Measurements from ENCODE around the gene TMEM212. TPM values are rescaled to one million over a fixed set of nuclear protein-coding genes. Genes with fewer than 3 reads are reported as not detected.

Gene TMEM212
- total and polyA plus RNA-seq, 2 of the 13 experiments (the other 11 are each of a cell fraction or from before 2014, with no cell fraction given): not detected

DNA sequence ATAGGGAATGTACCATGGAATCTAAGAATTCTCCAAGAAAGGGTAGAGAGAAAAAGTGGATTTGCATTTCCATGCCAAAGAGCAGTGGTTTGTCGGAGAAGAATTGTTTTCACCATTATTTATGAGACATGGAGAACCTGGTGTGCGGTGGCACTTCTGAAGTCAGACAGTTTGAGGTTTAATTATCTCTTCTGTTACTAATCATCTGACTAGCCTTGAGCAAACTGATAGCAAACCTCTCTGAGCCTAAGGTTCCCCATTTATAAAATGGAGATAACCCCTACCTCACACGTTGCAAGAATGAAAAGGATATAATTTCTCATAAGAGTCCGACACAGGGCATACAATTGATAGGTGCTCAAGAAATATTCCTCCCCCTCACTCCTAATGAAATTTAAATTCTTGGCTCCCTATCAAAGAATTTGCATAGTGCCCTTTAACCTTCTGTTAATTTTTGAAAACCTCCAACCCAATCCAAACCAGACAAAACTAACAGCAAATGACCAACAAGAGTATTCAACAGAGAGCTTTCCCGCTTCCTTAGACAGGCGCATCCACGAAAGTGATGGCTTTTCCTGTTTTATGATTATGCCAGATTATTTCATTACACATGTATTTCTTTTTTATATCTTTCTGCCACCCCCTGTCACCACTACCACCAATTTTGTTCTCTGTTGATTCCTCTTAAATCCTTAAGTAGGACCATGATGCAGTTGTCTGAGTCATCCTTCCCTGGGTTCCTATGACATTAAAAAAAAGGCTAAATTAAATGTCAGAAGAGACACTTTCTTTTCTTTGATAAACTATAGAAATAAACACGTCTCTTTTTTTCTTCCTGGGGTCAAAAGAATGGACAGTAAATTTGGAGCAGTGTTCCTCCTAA, 28.5 kb downstream of the TMEM212 start:
- DNase-seq (ENCODE audit: low spot score) (no peak), FAIRE-seq (no peak), ATAC-seq (no peak)
- Histone ChIP-seq H3K4me1 (ENCODE audit: insufficient read depth, low read length) (peaks cover 28% of the 10 kb centered on the region), H3K36me3 (replicated peaks in 1 of 2; ENCODE audit: control insufficient read depth in 1 of 2, insufficient read depth in 2 of 2, low read length in 2 of 2) (no peaks in the 10 kb centered on the region), H3K9ac (ENCODE audit: insufficient read depth, low read depth, low read length) (no peak overlapping the region), H3K79me2 (ENCODE audit: insufficient read depth, low read length) (no peaks in the 10 kb centered on the region), H4K20me1 (ENCODE audit: insufficient read depth, low read length) (no peaks in the 10 kb centered on the region), H2AFZ (ENCODE audit: low read length) (no peak overlapping the region), H3K4me2 (ENCODE audit: low read depth, low read length) (no peak overlapping the region), H3K27me3 (ENCODE audit: control insufficient read depth in 1 of 2, insufficient read depth in 2 of 2, low read length in 2 of 2) (no peaks in the 10 kb centered on the region), H3K9me3 (ENCODE audit: low read length) (no peaks in the 10 kb centered on the region), H3K27ac (ENCODE audit: extremely low read length, insufficient read depth, low read length) (no peak overlapping the region), H3K4me3 (replicated peaks in 1 of 3; ENCODE audit: insufficient read depth in 1 of 3, low read depth in 2 of 3, low read length in 3 of 3) (no peak overlapping the region)
- intact Hi-C loops (cut with micrococcal nuclease; ENCODE audit: unreplicated experiment): no loop called here
- ChIA-PET POLR2A (interaction anchor here (0.9 to 1.1 kb wide), 2 partner anchors 12 to 171 kb away, joined by 3 to 5 read pairs; no protein-coding TSS in a partner anchor), CTCF (ENCODE audit: low intra/inter-chr PET ratio, low total read pairs) (no interaction called here)
- 91% methylated on average over 8 of the region's 8 CpGs for WGBS (ENCODE audit: low lambda C conversion rate)
- no TSS peak for BruUV-seq (replicated peaks)
- in situ Hi-C loops (cut with HindIII; ENCODE audit: extremely low pct_ligation_motif_present, low pct_unique_long_range_greater_than_20kb): no loop called here
- TF ChIP-seq ARID2 (CRISPR knock-in tag; IDR thresholded peaks at IDR 0.05; ENCODE audit: borderline replicate concordance) (no peak), FOXO1 (CRISPR knock-in tag; IDR thresholded peaks at IDR 0.05) (no peak), ZNF740 (CRISPR knock-in tag; IDR thresholded peaks at IDR 0.05) (no peak), ZNF382 (CRISPR knock-in tag; IDR thresholded peaks at IDR 0.05; ENCODE audit: borderline replicate concordance) (no peak), ZNF407 (CRISPR knock-in tag; IDR thresholded peaks at IDR 0.05; ENCODE audit: not compliant biosample characterization) (no peak), PITX1 (CRISPR knock-in tag; IDR thresholded peaks at IDR 0.05) (no peak), TBP (CRISPR knock-in tag; IDR thresholded peaks at IDR 0.05) (no peak), PHF5A (CRISPR knock-in tag; IDR thresholded peaks at IDR 0.05; ENCODE audit: low read depth, unreplicated experiment) (no peak), TRIM24 (CRISPR knock-in tag; IDR thresholded peaks at IDR 0.05) (no peak), PLSCR1 (CRISPR knock-in tag; IDR thresholded peaks at IDR 0.05; ENCODE audit: borderline replicate concordance) (no peak), HINFP (CRISPR knock-in tag; IDR thresholded peaks at IDR 0.05; ENCODE audit: low read depth) (no peak)

All from HepG2 (cell line).